HG02943 (cell line): ENCODE data around the gene NUDT1.

ENCODE experiments used
- ATAC-seq: cut with Tn5 transposase; IDR thresholded peaks from one replicate; pipeline ENCODE4 v1.9.1; 2021; ENCODE audit warnings: mild to moderate bottlenecking, low read depth, moderate library complexity; ENCODE audit not compliant: unreplicated experiment

NUDT1 gene

GRCh38 chr7:2241580-2242540 lies at the start of gene NUDT1, which contains the start of gene MRM2:
TSS of gene NUDT1 (plus strand) at chr7:2242226. CDS start at chr7:2244575, 2,349 bp downstream.
TSS of gene MRM2 (minus strand) at chr7:2242205. CDS start at chr7:2242169, 36 bp downstream.
- peak; percentile 55 for ATAC-seq

- no peak for ATAC-seq
Observed at GRCh38 chr7:2192831-2193534, 49.0 kb upstream of the NUDT1 start.

GRCh38 chr7:2193575-2194305 lies 48.3 kb upstream of the NUDT1 start:
- ATAC-seq = no peak

- ATAC-seq = no peak
Observed at GRCh38 chr7:2195400-2196246, 46.4 kb upstream of the NUDT1 start.

- ATAC-seq = no peak
Observed at GRCh38 chr7:2196381-2197378, 45.3 kb upstream of the NUDT1 start.

- ATAC-seq = no peak
Observed at GRCh38 chr7:2197436-2198155, 44.4 kb upstream of the NUDT1 start.

- no peak for ATAC-seq
Observed at GRCh38 chr7:2198206-2198605, 43.8 kb upstream of the NUDT1 start.

- ATAC-seq = no peak
Observed at GRCh38 chr7:2198760-2199159, 43.3 kb upstream of the NUDT1 start.

- ATAC-seq = no peak
Observed at GRCh38 chr7:2199528-2199927, 42.5 kb upstream of the NUDT1 start.

- ATAC-seq = no peak
Observed at GRCh38 chr7:2199956-2200583, 42.0 kb upstream of the NUDT1 start.

GRCh38 chr7:2200584-2200980 lies 41.4 kb upstream of the NUDT1 start:
- no peak for ATAC-seq

- ATAC-seq = no peak
Observed at GRCh38 chr7:2201128-2201527, 40.9 kb upstream of the NUDT1 start.

- ATAC-seq = no peak
Observed at GRCh38 chr7:2201686-2202360, 40.2 kb upstream of the NUDT1 start.

- ATAC-seq = no peak
Observed at GRCh38 chr7:2202361-2202761, 39.7 kb upstream of the NUDT1 start.

GRCh38 chr7:2202901-2203765 lies 38.9 kb upstream of the NUDT1 start:
- ATAC-seq = no peak

- ATAC-seq = no peak
Observed at GRCh38 chr7:2203766-2204300, 38.2 kb upstream of the NUDT1 start.
